HCT116 (cell line): ENCODE measurements around the gene MAP4K2.

Experiments used
- CTCF ChIP-seq, 3 experiments: fragments of 200-600 bp in 1 of 3; sonication (generic) in 1 of 3; IDR thresholded peaks in 2 of 3; conservative IDR thresholded peaks in 1 of 3; 2 replicates each; pipeline ENCODE4 v1.5.1; 2012 to 2017; ENCODE audit warnings: low read depth in 2 of 3, low read length in 2 of 3, antibody characterized with exemption in 1 of 3, borderline replicate concordance in 1 of 3, control low read depth in 1 of 3, mild to moderate bottlenecking in 1 of 3, mixed read lengths in 1 of 3, mixed run types in 1 of 3, moderate library complexity in 1 of 3; ENCODE audit not compliant: insufficient read depth in 1 of 3
- EGR1 ChIP-seq: IDR thresholded peaks from 2 replicates; pipeline ENCODE4 v1.6.1; 2012; ENCODE audit warnings: low read depth
- EZH2 ChIP-seq: fragments of 200-600 bp; sonication (generic); IDR thresholded peaks from 2 replicates; pipeline ENCODE4 v1.6.1; 2017; ENCODE audit warnings: antibody characterized with exemption, mixed run types

- TF ChIP-seq CTCF (IDR thresholded peaks at IDR 0.05 in 2 of 3, conservative IDR thresholded peaks at IDR 0.05 in 1 of 3; ENCODE audit: borderline replicate concordance in 1 of 3, insufficient read depth in 1 of 3, low read depth in 2 of 3, low read length in 2 of 3): no peak
- no peak for TF ChIP-seq EGR1
- no peak for TF ChIP-seq EZH2
Observed at GRCh38 chr11:64755681-64756361, 47.2 kb downstream of the MAP4K2 start.
